Measurements from ENCODE around the gene ST7. TPM values are rescaled to one million over a fixed set of nuclear protein-coding genes. Genes with fewer than 3 reads are reported as not detected.

The ST7 gene
- total and polyA plus RNA-seq, 2 donors (not counting 3 experiments of a cell fraction or from before 2014, with no cell fraction given) = 18.6 to 24.9 TPM

DNA sequence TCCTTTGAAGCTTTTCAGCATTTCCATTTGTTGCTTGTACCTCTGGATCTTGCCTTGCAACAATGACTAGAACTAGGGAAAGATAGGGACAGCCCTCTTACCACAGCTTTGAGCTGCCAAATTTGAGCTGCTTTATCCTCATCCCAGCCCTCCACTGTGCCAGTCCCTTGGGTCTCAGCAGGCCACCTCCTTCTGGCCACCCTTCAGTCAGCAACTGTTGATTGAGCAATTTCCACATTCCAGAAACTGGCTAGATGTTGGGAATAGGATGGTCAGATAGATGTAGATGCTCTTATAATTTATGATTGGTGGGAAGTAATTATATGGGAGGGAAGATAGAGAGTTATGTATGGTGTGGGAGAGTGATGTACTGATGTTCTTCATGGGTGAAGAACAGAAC, 100.1 kb downstream of the ST7 start:
- FAIRE-seq = no peak
- no peak overlapping the region for H3K4me3 ChIP-seq (replicated peaks in 1 of 3; ENCODE audit: insufficient read depth in 1 of 3, low read depth in 1 of 3, low read length in 3 of 3)
- H4K20me1 ChIP-seq (replicated peaks; ENCODE audit: control insufficient read depth, extremely low read depth, insufficient read depth, low read length) = no peaks in the 10 kb centered on the region
- BruUV-seq (replicated peaks) = no TSS peak
- no peaks in the 10 kb centered on the region for H3K9me3 ChIP-seq (replicated peaks; ENCODE audit: control insufficient read depth, insufficient read depth, low read length)
- no peaks in the 10 kb centered on the region for H3K27me3 ChIP-seq (ENCODE audit: control insufficient read depth in 2 of 2, insufficient read depth in 2 of 2, low read length in 2 of 2)
- H3K4me2 ChIP-seq (ENCODE audit: insufficient read depth, low read length) = no peak overlapping the region
- no peak for DNase-seq (ENCODE audit: low read depth, low spot score)
- H3K4me1 ChIP-seq (ENCODE audit: control insufficient read depth, extremely low read depth, insufficient read depth, low read length) = peaks cover 2% of the 10 kb centered on the region
- TF ChIP-seq POLR2AphosphoS5 (IDR thresholded peaks at IDR 0.05; ENCODE audit: insufficient read depth, low read depth, low read length) (no peak), POLR2A (IDR thresholded peaks at IDR 0.05; ENCODE audit: low read depth, low read length) (no peak), FOS (IDR thresholded peaks at IDR 0.05; ENCODE audit: borderline replicate concordance, insufficient read depth, low read length) (no peak), GATA2 (IDR thresholded peaks at IDR 0.05; ENCODE audit: insufficient read depth, insufficient read length, low read depth, low read length) (no peak)
- TF ChIP-seq, protein P1, sequence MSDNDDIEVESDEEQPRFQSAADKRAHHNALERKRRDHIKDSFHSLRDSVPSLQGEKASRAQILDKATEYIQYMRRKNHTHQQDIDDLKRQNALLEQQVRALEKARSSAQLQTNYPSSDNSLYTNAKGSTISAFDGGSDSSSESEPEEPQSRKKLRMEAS (IDR thresholded peaks at IDR 0.05; ENCODE audit: insufficient read depth, insufficient read length) = no peak
- TF ChIP-seq, protein P2, sequence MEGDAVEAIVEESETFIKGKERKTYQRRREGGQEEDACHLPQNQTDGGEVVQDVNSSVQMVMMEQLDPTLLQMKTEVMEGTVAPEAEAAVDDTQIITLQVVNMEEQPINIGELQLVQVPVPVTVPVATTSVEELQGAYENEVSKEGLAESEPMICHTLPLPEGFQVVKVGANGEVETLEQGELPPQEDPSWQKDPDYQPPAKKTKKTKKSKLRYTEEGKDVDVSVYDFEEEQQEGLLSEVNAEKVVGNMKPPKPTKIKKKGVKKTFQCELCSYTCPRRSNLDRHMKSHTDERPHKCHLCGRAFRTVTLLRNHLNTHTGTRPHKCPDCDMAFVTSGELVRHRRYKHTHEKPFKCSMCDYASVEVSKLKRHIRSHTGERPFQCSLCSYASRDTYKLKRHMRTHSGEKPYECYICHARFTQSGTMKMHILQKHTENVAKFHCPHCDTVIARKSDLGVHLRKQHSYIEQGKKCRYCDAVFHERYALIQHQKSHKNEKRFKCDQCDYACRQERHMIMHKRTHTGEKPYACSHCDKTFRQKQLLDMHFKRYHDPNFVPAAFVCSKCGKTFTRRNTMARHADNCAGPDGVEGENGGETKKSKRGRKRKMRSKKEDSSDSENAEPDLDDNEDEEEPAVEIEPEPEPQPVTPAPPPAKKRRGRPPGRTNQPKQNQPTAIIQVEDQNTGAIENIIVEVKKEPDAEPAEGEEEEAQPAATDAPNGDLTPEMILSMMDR (IDR thresholded peaks at IDR 0.05; ENCODE audit: extremely low read depth in 1 of 2, insufficient read depth in 1 of 2, low read depth in 1 of 2, low read length in 2 of 2) = no peak
- no peaks in the 10 kb centered on the region for H3K9me1 ChIP-seq (replicated peaks; ENCODE audit: control insufficient read depth, extremely low read depth, insufficient read depth, low read length)
- H3K9ac ChIP-seq (replicated peaks; ENCODE audit: extremely low read depth, insufficient read depth, low read length) = no peak overlapping the region
- ChIA-PET POLR2A (no interaction called here), CTCF (no interaction called here)
- no peaks in the 10 kb centered on the region for H3K79me2 ChIP-seq (ENCODE audit: control insufficient read depth, insufficient read depth, low read length)
- H3K36me3 ChIP-seq (ENCODE audit: control insufficient read depth in 2 of 2, extremely low read depth in 1 of 2, insufficient read depth in 2 of 2, low read length in 2 of 2) = no peaks in the 10 kb centered on the region
- intact Hi-C loops (cut with micrococcal nuclease) (no loop called here), dilution Hi-C loops (cut with MboI; ENCODE audit: extremely low pct_ligation_motif_present, low sequenced_read_pairs) (no loop called here)
- H3K27ac ChIP-seq (ENCODE audit: insufficient read depth, low read depth, low read length) = no peak overlapping the region
- H2AFZ ChIP-seq (ENCODE audit: low read depth, low read length) = no peak overlapping the region

DNA sequence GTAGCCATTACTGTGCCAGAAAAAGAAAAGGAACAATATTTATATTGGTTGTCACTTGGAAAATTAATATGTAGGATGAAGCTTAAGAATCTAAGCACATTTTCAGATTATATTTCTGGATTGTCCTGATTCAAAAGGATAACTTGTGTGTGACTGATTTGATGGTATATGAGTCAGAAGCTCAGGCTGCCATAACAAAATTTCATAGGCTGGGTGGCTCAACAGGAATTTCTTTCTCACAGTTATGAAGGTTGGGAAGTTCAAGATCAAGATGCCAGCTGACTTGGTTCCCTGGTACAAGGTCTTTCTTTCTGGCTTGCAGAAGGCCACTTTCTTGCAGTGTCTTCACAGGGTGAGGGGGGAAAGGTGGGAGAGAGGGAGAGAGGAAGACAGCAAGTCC, 108.5 kb downstream of the ST7 start:
- no peaks in the 10 kb centered on the region for H4K20me1 ChIP-seq (replicated peaks; ENCODE audit: control insufficient read depth, extremely low read depth, insufficient read depth, low read length)
- ChIA-PET POLR2A (no interaction called here), CTCF (interaction anchor here (1.0 to 1.3 kb wide), 3 partner anchors 12 to 77 kb away, joined by 3 to 5 read pairs (median 3); no protein-coding TSS in a partner anchor)
- no peak overlapping the region for H3K4me2 ChIP-seq (ENCODE audit: insufficient read depth, low read length)
- H3K9me1 ChIP-seq (replicated peaks; ENCODE audit: control insufficient read depth, extremely low read depth, insufficient read depth, low read length) = no peaks in the 10 kb centered on the region
- H3K36me3 ChIP-seq (ENCODE audit: control insufficient read depth in 2 of 2, extremely low read depth in 1 of 2, insufficient read depth in 2 of 2, low read length in 2 of 2) = no peaks in the 10 kb centered on the region
- H3K27me3 ChIP-seq (ENCODE audit: control insufficient read depth in 2 of 2, insufficient read depth in 2 of 2, low read length in 2 of 2) = no peaks in the 10 kb centered on the region
- no peak overlapping the region for H3K9ac ChIP-seq (replicated peaks; ENCODE audit: extremely low read depth, insufficient read depth, low read length)
- H3K79me2 ChIP-seq (ENCODE audit: control insufficient read depth, insufficient read depth, low read length) = peaks cover 3% of the 10 kb centered on the region
- dilution Hi-C loops (cut with MboI; ENCODE audit: extremely low pct_ligation_motif_present, low sequenced_read_pairs) (no loop called here), intact Hi-C loops (cut with micrococcal nuclease) (no loop called here)
- FAIRE-seq = no peak
- DNase-seq (ENCODE audit: low read depth, low spot score) = no peak
- H3K9me3 ChIP-seq (replicated peaks; ENCODE audit: control insufficient read depth, insufficient read depth, low read length) = no peaks in the 10 kb centered on the region
- BruUV-seq (replicated peaks) = no TSS peak
- no peak overlapping the region for H2AFZ ChIP-seq (ENCODE audit: low read depth, low read length)
- TF ChIP-seq, protein P2 (IDR thresholded peaks at IDR 0.05; ENCODE audit: extremely low read depth in 1 of 2, insufficient read depth in 1 of 2, low read depth in 1 of 2, low read length in 2 of 2) = no peak
- TF ChIP-seq FOS (IDR thresholded peaks at IDR 0.05; ENCODE audit: borderline replicate concordance, insufficient read depth, low read length) = no peak
- TF ChIP-seq JUN (IDR thresholded peaks at IDR 0.05; ENCODE audit: borderline replicate concordance, insufficient read depth, insufficient read length, low read depth) = no peak
- TF ChIP-seq GATA2 (IDR thresholded peaks at IDR 0.05; ENCODE audit: insufficient read depth, insufficient read length, low read depth, low read length) = no peak
- no peak overlapping the region for H3K27ac ChIP-seq (ENCODE audit: insufficient read depth, low read depth, low read length)
- H3K4me1 ChIP-seq (ENCODE audit: control insufficient read depth, extremely low read depth, insufficient read depth, low read length) = no peaks in the 10 kb centered on the region
- H3K4me3 ChIP-seq (replicated peaks in 1 of 3; ENCODE audit: insufficient read depth in 1 of 3, low read depth in 1 of 3, low read length in 3 of 3) = no peak overlapping the region

All from endothelial cell of umbilical vein (primary cell).